ENCODE data around the gene CTNNB1. TPM values are rescaled to one million over a fixed set of nuclear protein-coding genes. Genes with fewer than 3 reads are reported as not detected.

Gene CTNNB1
- total RNA-seq, 1 experiment from 2014 or later, result 460 TPM

- Histone ChIP-seq H3K4me1 (ENCODE audit: insufficient read depth, low read length) (no peaks in the 10 kb centered on the region; the same call in 1 of the 2 replicates), H3K79me2 (ENCODE audit: low read length) (peaks cover 4% of the 10 kb centered on the region), H3K4me2 (ENCODE audit: low read length) (no peak overlapping the region), H3K27me3 (ENCODE audit: low read length) (no peaks in the 10 kb centered on the region), H3F3A (ENCODE audit: low read length, unreplicated experiment) (no peaks in the 10 kb centered on the region), H3K9me2 (replicated peaks; ENCODE audit: low read length) (no peaks in the 10 kb centered on the region), H3K4me3 (ENCODE audit: low read length) (no peak overlapping the region), H4K20me1 (ENCODE audit: low read length) (no peaks in the 10 kb centered on the region), H3K9ac (ENCODE audit: low read length) (no peak overlapping the region), H3K9me3 (ENCODE audit: low read length) (no peaks in the 10 kb centered on the region), H3K27ac (ENCODE audit: low read length) (no peak overlapping the region), H2AFZ (ENCODE audit: low read length) (no peak overlapping the region), H3K36me3 (ENCODE audit: low read depth, low read length) (no peaks in the 10 kb centered on the region)
- intact Hi-C loops (cut with micrococcal nuclease), result no loop called here
- DNase-seq, result no peak
- ChIA-PET CTCF (no interaction called here), POLR2A (ENCODE audit: unreplicated experiment) (no interaction called here)
- no peak for ATAC-seq
- no TSS peak for BruUV-seq (replicated peaks)
- no peak for TF ChIP-seq EZH2phosphoT487 (IDR thresholded peaks at IDR 0.05; ENCODE audit: borderline replicate concordance, low read length)
- TF ChIP-seq EZH2 (IDR thresholded peaks at IDR 0.05; ENCODE audit: low read length, unreplicated experiment), result no peak
- TF ChIP-seq, protein P1, sequence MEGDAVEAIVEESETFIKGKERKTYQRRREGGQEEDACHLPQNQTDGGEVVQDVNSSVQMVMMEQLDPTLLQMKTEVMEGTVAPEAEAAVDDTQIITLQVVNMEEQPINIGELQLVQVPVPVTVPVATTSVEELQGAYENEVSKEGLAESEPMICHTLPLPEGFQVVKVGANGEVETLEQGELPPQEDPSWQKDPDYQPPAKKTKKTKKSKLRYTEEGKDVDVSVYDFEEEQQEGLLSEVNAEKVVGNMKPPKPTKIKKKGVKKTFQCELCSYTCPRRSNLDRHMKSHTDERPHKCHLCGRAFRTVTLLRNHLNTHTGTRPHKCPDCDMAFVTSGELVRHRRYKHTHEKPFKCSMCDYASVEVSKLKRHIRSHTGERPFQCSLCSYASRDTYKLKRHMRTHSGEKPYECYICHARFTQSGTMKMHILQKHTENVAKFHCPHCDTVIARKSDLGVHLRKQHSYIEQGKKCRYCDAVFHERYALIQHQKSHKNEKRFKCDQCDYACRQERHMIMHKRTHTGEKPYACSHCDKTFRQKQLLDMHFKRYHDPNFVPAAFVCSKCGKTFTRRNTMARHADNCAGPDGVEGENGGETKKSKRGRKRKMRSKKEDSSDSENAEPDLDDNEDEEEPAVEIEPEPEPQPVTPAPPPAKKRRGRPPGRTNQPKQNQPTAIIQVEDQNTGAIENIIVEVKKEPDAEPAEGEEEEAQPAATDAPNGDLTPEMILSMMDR (conservative IDR thresholded peaks at IDR 0.05; ENCODE audit: low read depth, low read length), result no peak
These were observed 4.6 kb upstream of the CTNNB1 start for GRCh38 chr3:41194701-41195100.

DNA sequence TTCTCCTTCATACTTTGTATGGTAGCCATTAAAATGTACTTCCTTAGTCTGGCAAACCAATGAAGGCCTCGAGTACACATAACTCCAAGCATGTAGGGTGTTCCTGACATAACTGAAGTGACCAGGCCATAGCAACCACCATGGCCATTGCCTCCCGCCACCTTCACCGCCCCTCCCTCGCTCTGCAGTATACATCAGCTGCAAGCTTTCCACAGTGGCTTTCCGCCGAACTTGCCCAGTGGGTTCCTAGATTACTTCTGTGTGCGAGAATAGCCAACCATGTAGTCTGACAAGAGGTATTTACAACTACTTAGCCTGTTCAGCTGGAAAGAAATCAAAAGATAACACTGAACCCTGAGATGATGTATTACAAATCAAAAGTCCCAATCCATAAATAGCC, 3.4 kb upstream of the CTNNB1 start:
- H3K4me1 ChIP-seq (ENCODE audit: insufficient read depth, low read length), result no peaks in the 10 kb centered on the region; the same call in 1 of the 2 replicates
- no peak overlapping the region for H2AFZ ChIP-seq (ENCODE audit: low read length)
- no peak for ATAC-seq
- intact Hi-C loops (cut with micrococcal nuclease), result no loop called here
- POLR2A ChIA-PET (ENCODE audit: unreplicated experiment), result interaction anchor here (0.8 kb wide), 1 partner anchor 79 kb away, joined by 6 read pairs; no protein-coding TSS in a partner anchor
- H3K9me3 ChIP-seq (ENCODE audit: low read length), result no peaks in the 10 kb centered on the region
- no peaks in the 10 kb centered on the region for H3K36me3 ChIP-seq (ENCODE audit: low read depth, low read length)
- H3K4me3 ChIP-seq (ENCODE audit: low read length), result no peak overlapping the region
- TF ChIP-seq EZH2 (IDR thresholded peaks at IDR 0.05; ENCODE audit: low read length, unreplicated experiment), result no peak
- no peak overlapping the region for H3K4me2 ChIP-seq (ENCODE audit: low read length)
- CTCF ChIA-PET, result no interaction called here
- no peak overlapping the region for H3K27ac ChIP-seq (ENCODE audit: low read length)
- H3K79me2 ChIP-seq (ENCODE audit: low read length), result peaks cover 15% of the 10 kb centered on the region
- H3K27me3 ChIP-seq (ENCODE audit: low read length), result no peaks in the 10 kb centered on the region
- H4K20me1 ChIP-seq (ENCODE audit: low read length), result peaks cover 10% of the 10 kb centered on the region
- H3K9ac ChIP-seq (ENCODE audit: low read length), result no peak overlapping the region
- no TSS peak for BruUV-seq (replicated peaks)
- H3K9me2 ChIP-seq (replicated peaks; ENCODE audit: low read length), result no peaks in the 10 kb centered on the region
- no peak for DNase-seq
- H3F3A ChIP-seq (ENCODE audit: low read length, unreplicated experiment), result no peaks in the 10 kb centered on the region

GRCh38 chr3:41196499-41197410, 2.5 kb upstream of the CTNNB1 start:
- H3K27me3 ChIP-seq (ENCODE audit: low read length), result no peaks in the 10 kb centered on the region
- H3K27ac ChIP-seq (ENCODE audit: low read length), result no peak overlapping the region
- H4K20me1 ChIP-seq (ENCODE audit: low read length), result peaks cover 18% of the 10 kb centered on the region
- ATAC-seq, result no peak
- intact Hi-C loops (cut with micrococcal nuclease), result no loop called here
- H3K4me3 ChIP-seq (ENCODE audit: low read length), result no peak overlapping the region
- H3K9me2 ChIP-seq (replicated peaks; ENCODE audit: low read length), result no peaks in the 10 kb centered on the region
- DNase-seq, result no peak
- H3K4me2 ChIP-seq (ENCODE audit: low read length), result no peak overlapping the region
- no peaks in the 10 kb centered on the region for H3K36me3 ChIP-seq (ENCODE audit: low read depth, low read length)
- TF ChIP-seq, protein P1 (conservative IDR thresholded peaks at IDR 0.05; ENCODE audit: low read depth, low read length), result no peak
- TF ChIP-seq EZH2 (IDR thresholded peaks at IDR 0.05; ENCODE audit: low read length, unreplicated experiment), result no peak
- TF ChIP-seq EZH2phosphoT487 (IDR thresholded peaks at IDR 0.05; ENCODE audit: borderline replicate concordance, low read length), result no peak
- H3K4me1 ChIP-seq (ENCODE audit: insufficient read depth, low read length), result peaks cover 5% of the 10 kb centered on the region; the same call in 1 of the 2 replicates
- no peak overlapping the region for H3K9ac ChIP-seq (ENCODE audit: low read length)
- H2AFZ ChIP-seq (ENCODE audit: low read length), result no peak overlapping the region
- no peaks in the 10 kb centered on the region for H3F3A ChIP-seq (ENCODE audit: low read length, unreplicated experiment)
- ChIA-PET CTCF (no interaction called here), POLR2A (ENCODE audit: unreplicated experiment) (interaction anchor here (0.8 kb wide), 1 partner anchor 80 kb away, joined by 6 read pairs; no protein-coding TSS in a partner anchor)
- H3K79me2 ChIP-seq (ENCODE audit: low read length), result peaks cover 23% of the 10 kb centered on the region
- no TSS peak for BruUV-seq (replicated peaks)
- no peaks in the 10 kb centered on the region for H3K9me3 ChIP-seq (ENCODE audit: low read length)
